ENCODE results near the gene TIPRL. TPM values are rescaled to one million over a fixed set of nuclear protein-coding genes. Genes with fewer than 3 reads are reported as not detected.

The TIPRL gene
- polyA plus RNA-seq, 1 experiment = 52.9 TPM

DNA sequence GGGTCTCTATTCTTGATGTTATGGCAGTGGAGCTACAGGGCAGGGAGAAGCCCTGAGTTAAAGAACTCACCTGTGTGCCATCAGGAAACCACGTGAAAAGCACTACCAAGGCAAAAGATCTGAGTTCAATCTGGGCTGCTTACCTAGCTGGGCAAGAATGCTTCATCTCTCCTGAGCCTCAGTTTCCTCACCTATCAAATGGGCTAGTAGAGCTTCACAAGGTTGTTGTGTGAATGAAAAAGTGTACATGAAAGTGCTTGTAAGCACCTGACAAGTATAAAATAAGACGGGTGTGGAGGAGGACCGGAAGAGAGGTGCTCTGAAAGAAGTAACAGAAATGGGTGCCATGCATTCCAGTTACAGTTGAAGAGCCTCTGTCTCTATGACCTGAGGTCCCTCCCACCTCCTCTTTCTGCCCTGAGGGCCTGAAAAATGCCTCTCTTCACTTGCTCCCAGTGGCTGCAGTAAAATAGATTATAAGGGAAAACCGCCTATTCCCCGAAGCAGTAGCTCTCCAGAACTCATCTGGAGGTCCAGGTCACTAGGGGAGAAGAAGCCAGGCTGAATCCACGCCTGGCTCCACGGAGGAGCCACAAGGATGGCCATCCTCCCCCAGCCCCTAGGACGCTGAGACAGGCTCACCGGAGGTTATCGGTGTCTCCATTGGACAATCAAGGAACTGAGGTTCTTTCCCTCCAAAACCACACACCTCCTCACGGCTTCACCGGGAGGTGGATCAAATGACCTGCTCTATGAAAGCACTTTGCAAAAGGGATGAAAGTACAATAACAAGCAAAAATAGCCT lies 43.4 kb upstream of the TIPRL start:
- Histone ChIP-seq H3K4me3 (ENCODE audit: low read depth, low read length) (peak overlapping the region; percentile 80), H3K9me3 (ENCODE audit: control insufficient read depth, insufficient read depth, low read length) (peaks cover 3% of the 10 kb centered on the region; the same call in 1 of the 2 replicates), H3K27ac (ENCODE audit: low read depth, low read length) (peak overlapping the region; percentile 21), H3K27me3 (ENCODE audit: control insufficient read depth, insufficient read depth, low read length) (no peaks in the 10 kb centered on the region)
- ChIA-PET POLR2A (interaction anchor here (1.3 kb wide), 1 partner anchor 53 kb away, joined by 6 read pairs; no protein-coding TSS in a partner anchor), CTCF (interaction anchor here (1.1 to 2.9 kb wide), 2 partner anchors 10 to 53 kb away, joined by 5 to 18 read pairs; no protein-coding TSS in a partner anchor)
- TF ChIP-seq, protein P1, sequence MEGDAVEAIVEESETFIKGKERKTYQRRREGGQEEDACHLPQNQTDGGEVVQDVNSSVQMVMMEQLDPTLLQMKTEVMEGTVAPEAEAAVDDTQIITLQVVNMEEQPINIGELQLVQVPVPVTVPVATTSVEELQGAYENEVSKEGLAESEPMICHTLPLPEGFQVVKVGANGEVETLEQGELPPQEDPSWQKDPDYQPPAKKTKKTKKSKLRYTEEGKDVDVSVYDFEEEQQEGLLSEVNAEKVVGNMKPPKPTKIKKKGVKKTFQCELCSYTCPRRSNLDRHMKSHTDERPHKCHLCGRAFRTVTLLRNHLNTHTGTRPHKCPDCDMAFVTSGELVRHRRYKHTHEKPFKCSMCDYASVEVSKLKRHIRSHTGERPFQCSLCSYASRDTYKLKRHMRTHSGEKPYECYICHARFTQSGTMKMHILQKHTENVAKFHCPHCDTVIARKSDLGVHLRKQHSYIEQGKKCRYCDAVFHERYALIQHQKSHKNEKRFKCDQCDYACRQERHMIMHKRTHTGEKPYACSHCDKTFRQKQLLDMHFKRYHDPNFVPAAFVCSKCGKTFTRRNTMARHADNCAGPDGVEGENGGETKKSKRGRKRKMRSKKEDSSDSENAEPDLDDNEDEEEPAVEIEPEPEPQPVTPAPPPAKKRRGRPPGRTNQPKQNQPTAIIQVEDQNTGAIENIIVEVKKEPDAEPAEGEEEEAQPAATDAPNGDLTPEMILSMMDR (IDR thresholded peaks at IDR 0.05; ENCODE audit: low read depth, low read length) = no peak
- DNase-seq (ENCODE audit: low read depth, low spot score) = no peak

DNA sequence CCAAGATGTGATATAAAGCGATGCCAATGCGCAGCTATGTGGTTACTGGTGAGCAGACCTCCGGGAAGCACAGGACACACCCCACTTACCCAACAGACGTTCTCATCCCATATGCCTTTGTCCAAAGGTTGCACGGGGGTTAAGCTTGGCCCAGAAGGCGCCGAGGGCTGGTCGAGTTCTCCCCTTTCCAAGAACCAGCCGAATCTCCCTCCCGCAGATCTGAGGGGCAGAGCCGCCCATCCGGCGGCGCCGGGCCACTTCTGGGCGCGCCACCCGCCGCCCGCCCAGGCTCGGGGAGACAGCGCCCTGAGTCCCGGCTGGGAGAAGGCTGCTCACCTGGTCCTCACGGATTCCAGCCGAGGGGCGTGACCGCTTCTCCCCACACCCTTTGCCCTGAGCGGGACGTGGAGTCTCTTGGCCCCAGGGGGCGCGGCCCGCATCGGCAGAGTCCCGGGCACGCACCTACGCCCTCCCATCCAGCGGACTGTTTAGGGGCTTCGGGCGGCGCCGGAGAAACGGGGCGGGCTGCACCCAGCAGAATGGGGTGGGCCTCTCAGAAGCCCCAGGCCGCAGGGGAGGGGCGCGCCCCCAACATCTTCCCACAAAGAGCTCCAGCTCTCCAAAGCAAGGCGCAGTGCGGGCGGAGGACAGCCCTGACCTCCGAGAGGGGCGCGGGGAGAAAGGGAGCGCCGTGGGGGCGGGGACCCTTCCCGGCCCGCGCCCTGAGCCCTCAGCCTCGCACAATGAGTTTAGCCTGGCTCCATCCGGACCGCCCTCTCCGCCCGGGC lies 42.6 kb upstream of the TIPRL start:
- peak overlapping the region; percentile 80 for H3K4me3 ChIP-seq (ENCODE audit: low read depth, low read length)
- POLR2A ChIA-PET = interaction anchor here (1.3 kb wide), 1 partner anchor 53 kb away, joined by 6 read pairs; no protein-coding TSS in a partner anchor
- no peak for DNase-seq (ENCODE audit: low read depth, low spot score)
- peak overlapping the region; percentile 21 for H3K27ac ChIP-seq (ENCODE audit: low read depth, low read length)
- H3K9me3 ChIP-seq (ENCODE audit: control insufficient read depth, insufficient read depth, low read length) = peaks cover 3% of the 10 kb centered on the region; the same call in 1 of the 2 replicates
- H3K27me3 ChIP-seq (ENCODE audit: control insufficient read depth, insufficient read depth, low read length) = no peaks in the 10 kb centered on the region
- TF ChIP-seq, protein P1 (IDR thresholded peaks at IDR 0.05; ENCODE audit: low read depth, low read length) = no peak
- CTCF ChIA-PET = interaction anchor here (0.6 to 2.9 kb wide), 2 partner anchors 9 to 10 kb away, joined by 3 to 18 read pairs; no protein-coding TSS in a partner anchor

DNA sequence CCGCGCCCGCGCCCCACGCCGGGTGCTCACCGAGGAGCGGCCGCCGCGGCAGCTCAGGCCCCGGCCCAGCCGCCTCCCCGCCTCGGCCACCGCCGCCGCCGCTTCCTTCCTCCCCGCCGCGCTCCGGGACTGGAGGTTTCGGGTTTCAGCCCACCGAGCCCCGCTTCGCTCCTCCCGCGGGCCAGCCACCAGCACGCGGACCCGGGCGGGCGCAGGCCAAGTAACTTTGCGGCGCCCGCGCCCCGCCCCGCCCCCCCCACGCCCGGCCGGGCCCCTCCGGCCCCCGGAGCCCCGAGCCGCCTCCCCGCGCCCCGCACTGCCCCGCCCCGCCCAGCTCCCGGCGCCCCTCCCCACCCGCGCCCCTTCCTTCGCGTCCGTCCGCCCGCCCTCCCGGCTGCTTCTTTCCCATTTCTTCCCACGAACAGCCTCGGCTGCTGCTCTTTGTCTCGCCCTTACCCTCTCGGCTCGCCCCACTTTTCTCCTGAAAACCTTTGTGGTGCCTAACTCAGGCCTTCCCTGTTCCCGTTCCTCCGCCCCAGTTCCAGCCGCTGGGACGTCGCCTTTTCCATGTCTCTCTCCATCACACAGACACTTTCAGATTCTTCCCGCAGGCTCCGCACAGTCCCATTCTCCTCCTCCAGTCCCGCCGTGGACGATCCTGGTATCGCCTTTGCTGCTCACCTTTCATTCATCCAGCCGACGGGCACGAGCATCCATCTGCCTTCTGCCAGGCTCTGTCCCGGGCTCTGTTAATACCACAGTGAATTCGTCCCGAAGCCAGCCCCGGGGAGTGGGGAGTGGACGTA lies 41.9 kb upstream of the TIPRL start, which contains the start of gene GPR161:
GPR161 (minus strand) TSS at position 222 of the 806 bp plus-strand sequence. CDS start 32,080 bp downstream, outside the sequence.
- ChIA-PET CTCF (interaction anchor here (0.6 to 1.8 kb wide), 2 partner anchors 9 to 53 kb away, joined by 3 to 5 read pairs; no protein-coding TSS in a partner anchor), POLR2A (interaction anchor here (1.3 kb wide), 1 partner anchor 54 kb away, joined by 6 read pairs; no protein-coding TSS in a partner anchor)
- H3K9me3 ChIP-seq (ENCODE audit: control insufficient read depth, insufficient read depth, low read length) = peaks cover 3% of the 10 kb centered on the region; the same call in 1 of the 2 replicates
- peak within 1 kb of the TSS; percentile 85 for H3K27ac ChIP-seq (ENCODE audit: low read depth, low read length)
- H3K4me3 ChIP-seq (ENCODE audit: low read depth, low read length) = peak within 1 kb of the TSS; percentile 80
- no peak for DNase-seq (ENCODE audit: low read depth, low spot score)
- TF ChIP-seq, protein P1 (IDR thresholded peaks at IDR 0.05; ENCODE audit: low read depth, low read length) = no peak
- H3K27me3 ChIP-seq (ENCODE audit: control insufficient read depth, insufficient read depth, low read length) = no peaks in the 10 kb centered on the region

DNA sequence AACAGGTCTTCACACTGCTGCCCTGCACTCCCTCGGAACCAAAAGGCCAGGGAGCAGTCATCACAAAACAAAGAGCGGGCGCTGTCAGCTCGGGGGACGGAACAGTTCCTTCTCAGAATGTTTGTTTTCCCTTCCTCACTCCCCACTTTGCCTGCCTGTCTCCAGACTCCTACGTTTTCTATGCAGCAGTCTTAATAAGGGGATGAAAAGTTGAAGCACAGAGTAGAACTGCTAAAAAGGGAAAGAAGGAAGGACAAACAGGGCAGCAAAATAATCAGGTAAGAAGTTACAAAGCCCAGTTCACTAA lies 41.3 kb upstream of the TIPRL start:
- H3K27me3 ChIP-seq (ENCODE audit: control insufficient read depth, insufficient read depth, low read length) = no peaks in the 10 kb centered on the region
- H3K4me3 ChIP-seq (ENCODE audit: low read depth, low read length) = peak overlapping the region; percentile 80
- ChIA-PET POLR2A (no interaction called here), CTCF (interaction anchor here (1.4 to 1.8 kb wide), 3 partner anchors 9 to 55 kb away, joined by 5 to 9 read pairs (median 6); no protein-coding TSS in a partner anchor)
- no peak for DNase-seq (ENCODE audit: low read depth, low spot score)
- H3K27ac ChIP-seq (ENCODE audit: low read depth, low read length) = peak overlapping the region; percentile 85
- TF ChIP-seq, protein P1 (IDR thresholded peaks at IDR 0.05; ENCODE audit: low read depth, low read length) = no peak
- peaks cover 3% of the 10 kb centered on the region; the same call in 1 of the 2 replicates for H3K9me3 ChIP-seq (ENCODE audit: control insufficient read depth, insufficient read depth, low read length)

Data from AG04450 (cell line).